WTC11 (cell line): ENCODE measurements around the gene PPP1R15B.

Experiments
- ATF1 ChIP-seq: sonication (generic); formaldehyde crosslinking; IDR thresholded peaks from 2 replicates; pipeline ENCODE4 v1.8.1; 2023; ENCODE audit warnings: mild to moderate bottlenecking, moderate library complexity, missing genetic modification reagents
- CREB1 ChIP-seq: sonication (generic); formaldehyde crosslinking; IDR thresholded peaks from 2 replicates; pipeline ENCODE4 v1.8.0; 2023; ENCODE audit warnings: mild to moderate bottlenecking, missing genetic modification reagents
- TEAD4 ChIP-seq: sonication (generic); formaldehyde crosslinking; IDR thresholded peaks from 2 replicates; pipeline ENCODE4 v1.8.0; 2022; ENCODE audit warnings: mild to moderate bottlenecking, missing genetic modification reagents
- USF1 ChIP-seq: sonication (generic); formaldehyde crosslinking; IDR thresholded peaks from 2 replicates; pipeline ENCODE4 v1.8.0; 2022; ENCODE audit warnings: mild to moderate bottlenecking, missing genetic modification reagents
- ZNF121 ChIP-seq: sonication (generic); formaldehyde crosslinking; IDR thresholded peaks from 2 replicates; pipeline ENCODE4 v1.8.0; 2023; ENCODE audit warnings: missing genetic modification reagents
- ZNF232 ChIP-seq: sonication (generic); formaldehyde crosslinking; IDR thresholded peaks from 2 replicates; pipeline ENCODE4 v1.8.0; 2022; ENCODE audit warnings: mild to moderate bottlenecking, missing genetic modification reagents
- ZNF423 ChIP-seq: fragments of 250-450 bp; sonication (Bioruptor Pico); IDR thresholded peaks from 2 replicates; pipeline ENCODE4 v2.1.2; 2022; ENCODE audit warnings: mild to moderate bottlenecking, moderate library complexity
- TF ChIP-seq, protein P1 (sequence below): fragments of 200-600 bp; IDR thresholded peaks from 2 replicates; pipeline ENCODE4 v1.8.0; 2022; ENCODE audit warnings: antibody characterized with exemption
- TF ChIP-seq, protein P2 (sequence below): sonication (generic); formaldehyde crosslinking; IDR thresholded peaks from 2 replicates; pipeline ENCODE4 v1.8.1; 2022; ENCODE audit warnings: low read depth, missing genetic modification reagents, borderline replicate concordance

GRCh38 chr1:204435381-204435831, 23.8 kb upstream of the PPP1R15B start:
- TF ChIP-seq, protein P1, sequence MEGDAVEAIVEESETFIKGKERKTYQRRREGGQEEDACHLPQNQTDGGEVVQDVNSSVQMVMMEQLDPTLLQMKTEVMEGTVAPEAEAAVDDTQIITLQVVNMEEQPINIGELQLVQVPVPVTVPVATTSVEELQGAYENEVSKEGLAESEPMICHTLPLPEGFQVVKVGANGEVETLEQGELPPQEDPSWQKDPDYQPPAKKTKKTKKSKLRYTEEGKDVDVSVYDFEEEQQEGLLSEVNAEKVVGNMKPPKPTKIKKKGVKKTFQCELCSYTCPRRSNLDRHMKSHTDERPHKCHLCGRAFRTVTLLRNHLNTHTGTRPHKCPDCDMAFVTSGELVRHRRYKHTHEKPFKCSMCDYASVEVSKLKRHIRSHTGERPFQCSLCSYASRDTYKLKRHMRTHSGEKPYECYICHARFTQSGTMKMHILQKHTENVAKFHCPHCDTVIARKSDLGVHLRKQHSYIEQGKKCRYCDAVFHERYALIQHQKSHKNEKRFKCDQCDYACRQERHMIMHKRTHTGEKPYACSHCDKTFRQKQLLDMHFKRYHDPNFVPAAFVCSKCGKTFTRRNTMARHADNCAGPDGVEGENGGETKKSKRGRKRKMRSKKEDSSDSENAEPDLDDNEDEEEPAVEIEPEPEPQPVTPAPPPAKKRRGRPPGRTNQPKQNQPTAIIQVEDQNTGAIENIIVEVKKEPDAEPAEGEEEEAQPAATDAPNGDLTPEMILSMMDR = no peak
- TF ChIP-seq ZNF121 (CRISPR knock-in tag) = no peak
- TF ChIP-seq ZNF232 (CRISPR knock-in tag) = no peak
- TF ChIP-seq USF1 = no peak
- no peak for TF ChIP-seq ZNF423
- no peak for TF ChIP-seq ATF1
- TF ChIP-seq TEAD4 = no peak
- TF ChIP-seq, protein P2, sequence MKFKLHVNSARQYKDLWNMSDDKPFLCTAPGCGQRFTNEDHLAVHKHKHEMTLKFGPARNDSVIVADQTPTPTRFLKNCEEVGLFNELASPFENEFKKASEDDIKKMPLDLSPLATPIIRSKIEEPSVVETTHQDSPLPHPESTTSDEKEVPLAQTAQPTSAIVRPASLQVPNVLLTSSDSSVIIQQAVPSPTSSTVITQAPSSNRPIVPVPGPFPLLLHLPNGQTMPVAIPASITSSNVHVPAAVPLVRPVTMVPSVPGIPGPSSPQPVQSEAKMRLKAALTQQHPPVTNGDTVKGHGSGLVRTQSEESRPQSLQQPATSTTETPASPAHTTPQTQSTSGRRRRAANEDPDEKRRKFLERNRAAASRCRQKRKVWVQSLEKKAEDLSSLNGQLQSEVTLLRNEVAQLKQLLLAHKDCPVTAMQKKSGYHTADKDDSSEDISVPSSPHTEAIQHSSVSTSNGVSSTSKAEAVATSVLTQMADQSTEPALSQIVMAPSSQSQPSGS (CRISPR knock-in tag) = no peak
- no peak for TF ChIP-seq CREB1
